ENCODE measurements around the gene ZBP1.

The ZBP1 gene

GRCh38 chr20:57584768-57585461, 35.3 kb downstream of the ZBP1 start:
- no peak for DNase-seq (ENCODE audit: low read depth)

DNA sequence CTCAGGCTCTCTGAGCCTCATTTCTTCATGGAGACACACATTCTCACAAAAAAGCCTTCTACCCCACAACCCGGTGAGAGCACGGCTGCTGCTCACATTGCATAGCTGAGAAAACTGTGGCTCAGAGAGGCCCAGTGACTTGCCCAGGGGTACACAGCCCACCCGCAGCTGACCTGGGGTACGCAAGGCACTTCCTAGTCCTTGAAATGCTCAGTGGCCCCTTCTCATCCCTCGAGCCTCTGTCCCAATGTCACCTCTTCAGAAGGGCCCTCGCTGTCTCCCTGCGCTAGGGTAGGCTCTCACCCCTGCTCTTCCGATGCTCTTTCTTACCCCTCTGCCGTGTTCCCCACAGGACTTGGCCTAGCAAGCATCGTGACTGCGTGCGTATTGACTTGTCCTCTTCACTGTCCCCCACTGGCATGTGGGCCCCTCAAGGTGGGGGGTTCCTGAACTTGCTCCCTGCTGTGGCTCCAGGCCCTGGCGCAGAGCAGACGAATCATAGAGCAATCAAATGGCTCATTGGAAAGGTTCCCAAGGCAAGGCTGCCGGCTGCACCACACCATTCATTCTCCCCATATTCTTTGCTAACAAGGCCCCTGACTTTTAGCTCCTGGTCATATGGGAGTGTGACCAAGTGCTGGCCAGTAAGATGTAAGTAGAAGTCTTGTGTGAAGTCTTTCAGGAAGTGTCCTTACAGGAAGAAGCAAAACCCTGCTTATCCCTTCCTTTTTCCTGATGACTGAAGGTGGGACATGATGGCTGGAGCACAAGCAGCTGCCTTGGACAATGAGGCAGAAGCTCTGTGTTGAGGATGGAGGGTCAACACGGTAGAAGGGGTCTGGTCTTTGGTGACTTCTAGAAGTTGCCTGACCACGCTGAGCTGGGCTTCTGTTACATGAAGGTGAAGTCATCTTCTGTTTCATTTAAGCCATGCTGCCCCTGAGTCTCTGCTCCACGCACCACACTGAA, 36.7 kb downstream of the ZBP1 start:
- DNase-seq (ENCODE audit: low read depth) = no peak

- no peak for DNase-seq (ENCODE audit: low read depth)
Measured at GRCh38 chr20:57582432-57583288, 37.6 kb downstream of the ZBP1 start.

- DNase-seq (ENCODE audit: low read depth) = no peak
Measured at GRCh38 chr20:57582029-57582378, 38.2 kb downstream of the ZBP1 start.

DNA sequence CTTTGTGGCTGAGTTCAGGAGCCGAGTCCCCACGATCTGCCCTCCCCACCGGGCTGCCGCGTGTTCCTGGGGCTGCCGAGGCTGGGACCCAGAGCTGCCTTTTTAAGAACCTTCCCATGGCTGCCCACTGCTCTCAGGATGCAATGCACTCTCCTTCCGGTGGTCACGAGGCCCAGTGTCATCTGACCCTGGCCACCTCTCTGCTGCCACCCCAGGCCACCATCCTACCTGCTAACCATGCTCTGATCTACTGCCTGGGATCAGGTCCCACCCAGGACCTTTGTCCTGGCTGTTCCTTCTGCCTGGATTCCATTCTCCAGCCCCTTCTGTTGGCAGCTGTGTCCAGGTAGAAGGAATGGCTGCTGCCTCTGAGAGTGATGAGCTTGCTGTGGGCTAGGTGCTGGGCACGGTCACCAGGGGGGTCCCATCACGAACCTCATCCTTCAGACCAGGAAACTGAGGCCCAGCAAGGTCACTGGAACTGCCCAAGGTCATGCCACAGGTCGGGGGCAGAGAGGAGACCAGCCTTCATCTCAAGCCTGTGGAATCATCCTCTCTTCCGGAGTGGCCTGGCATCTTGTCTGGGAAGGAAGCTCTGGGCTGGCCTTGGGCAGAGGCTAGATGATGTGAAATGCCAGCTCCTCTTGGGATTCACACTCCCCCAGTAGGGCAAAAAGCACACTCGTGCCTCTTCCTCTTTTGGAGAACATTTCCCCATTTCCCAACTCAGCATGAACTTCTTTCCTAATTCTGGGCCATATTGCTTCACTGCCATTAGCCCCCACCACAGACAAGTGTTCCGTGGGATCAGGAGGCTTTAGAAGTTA, 38.8 kb downstream of the ZBP1 start:
- DNase-seq (ENCODE audit: low read depth) = no peak

DNA sequence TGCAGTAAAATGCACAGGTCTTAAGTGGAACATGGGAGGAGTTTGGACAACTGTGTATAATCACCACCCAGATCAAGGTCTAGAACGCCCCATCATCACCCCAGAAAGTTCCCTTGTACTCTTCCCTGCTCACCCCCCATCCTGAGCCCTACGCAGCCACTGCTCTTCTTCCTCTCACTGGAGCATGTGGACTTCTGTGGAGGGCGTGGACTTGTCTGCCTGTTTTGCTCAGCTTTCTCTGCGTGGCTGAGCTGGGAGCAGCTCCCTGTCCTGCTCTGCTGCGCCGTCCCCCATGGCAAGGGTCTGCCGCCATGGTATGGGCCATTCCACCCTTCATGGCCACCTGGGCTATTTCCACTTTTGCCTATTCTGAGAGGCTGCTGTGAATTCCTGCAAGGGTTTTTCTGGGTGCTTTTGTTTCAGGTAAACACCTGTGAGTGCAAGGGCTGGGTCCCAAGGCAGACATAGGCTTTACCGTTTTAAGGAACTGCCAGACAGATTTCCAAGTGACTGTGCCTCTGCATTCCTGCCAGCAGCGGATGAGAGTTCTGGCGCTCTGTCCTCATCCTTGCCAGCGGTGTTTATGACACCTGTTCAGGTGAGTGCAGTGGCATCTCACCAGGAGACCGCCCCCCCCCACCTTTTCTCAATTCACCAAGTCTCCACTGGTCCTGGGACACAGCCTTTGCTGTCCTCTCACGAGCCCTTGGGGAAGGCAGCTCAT, 39.6 kb downstream of the ZBP1 start:
- DNase-seq (ENCODE audit: low read depth) = no peak

- DNase-seq (ENCODE audit: low read depth) = no peak
Measured at GRCh38 chr20:57579898-57580447, 40.3 kb downstream of the ZBP1 start.

DNA sequence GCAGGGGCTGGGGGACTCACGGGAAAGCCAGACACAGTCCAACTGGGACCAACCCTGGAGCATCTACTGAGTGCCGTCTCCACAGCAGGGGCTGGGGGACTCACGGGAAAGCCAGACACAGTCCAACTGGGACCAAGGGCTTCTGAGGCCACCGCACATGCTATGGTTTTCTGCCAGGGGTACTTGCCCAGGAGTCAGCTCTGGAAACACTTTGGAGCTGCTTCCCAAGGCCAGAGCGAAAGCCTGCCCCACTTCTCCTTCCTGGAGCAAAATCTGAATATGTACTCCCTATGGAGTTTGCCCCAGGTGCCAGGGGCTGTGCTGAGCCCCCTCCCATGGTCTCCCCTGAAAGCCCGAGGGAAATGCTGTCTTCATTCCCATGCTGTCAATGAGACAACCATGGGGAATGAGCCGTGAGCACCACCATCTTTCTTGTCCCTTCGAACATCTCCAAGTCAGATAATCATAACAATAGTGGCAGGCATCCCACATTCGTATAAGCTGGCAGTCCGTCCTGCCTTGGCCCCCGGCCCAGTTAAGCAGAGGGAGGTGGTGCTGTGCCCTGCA, 40.8 kb downstream of the ZBP1 start:
- no peak for DNase-seq (ENCODE audit: low read depth)

DNA sequence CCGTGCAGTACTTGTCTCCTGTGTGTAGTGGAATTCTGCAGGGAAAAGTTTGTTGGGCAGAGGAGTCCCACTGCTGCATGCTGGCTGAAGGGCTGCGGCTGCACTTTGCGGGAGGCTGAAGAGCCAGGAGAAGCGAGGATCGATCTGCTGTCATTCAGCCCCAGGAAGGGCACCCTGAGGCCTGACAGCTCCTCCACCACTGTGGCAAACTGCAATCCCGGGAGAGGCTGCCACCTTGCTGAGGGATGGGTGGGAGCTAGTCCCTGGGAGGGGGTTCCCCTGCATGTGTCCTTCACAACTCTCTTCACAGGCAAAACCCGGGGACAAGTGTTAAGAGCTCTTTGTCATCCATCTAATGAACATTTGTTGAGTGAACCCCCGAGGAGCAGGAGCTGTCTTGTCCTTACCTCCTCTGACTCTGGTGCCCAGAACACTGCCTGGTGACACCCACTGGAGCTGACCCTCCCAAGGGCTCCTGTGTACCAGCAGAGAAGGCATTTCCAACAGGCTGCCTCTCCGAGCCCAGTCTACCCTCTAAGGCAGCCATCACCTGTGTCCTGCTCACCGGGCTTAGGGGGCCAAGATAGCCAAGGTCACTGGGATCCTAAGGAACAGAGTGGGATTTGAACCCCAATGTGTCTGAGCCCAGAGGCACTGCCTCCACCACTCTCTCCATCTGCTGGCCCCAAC, 41.6 kb downstream of the ZBP1 start:
- no peak for DNase-seq (ENCODE audit: low read depth)

DNA sequence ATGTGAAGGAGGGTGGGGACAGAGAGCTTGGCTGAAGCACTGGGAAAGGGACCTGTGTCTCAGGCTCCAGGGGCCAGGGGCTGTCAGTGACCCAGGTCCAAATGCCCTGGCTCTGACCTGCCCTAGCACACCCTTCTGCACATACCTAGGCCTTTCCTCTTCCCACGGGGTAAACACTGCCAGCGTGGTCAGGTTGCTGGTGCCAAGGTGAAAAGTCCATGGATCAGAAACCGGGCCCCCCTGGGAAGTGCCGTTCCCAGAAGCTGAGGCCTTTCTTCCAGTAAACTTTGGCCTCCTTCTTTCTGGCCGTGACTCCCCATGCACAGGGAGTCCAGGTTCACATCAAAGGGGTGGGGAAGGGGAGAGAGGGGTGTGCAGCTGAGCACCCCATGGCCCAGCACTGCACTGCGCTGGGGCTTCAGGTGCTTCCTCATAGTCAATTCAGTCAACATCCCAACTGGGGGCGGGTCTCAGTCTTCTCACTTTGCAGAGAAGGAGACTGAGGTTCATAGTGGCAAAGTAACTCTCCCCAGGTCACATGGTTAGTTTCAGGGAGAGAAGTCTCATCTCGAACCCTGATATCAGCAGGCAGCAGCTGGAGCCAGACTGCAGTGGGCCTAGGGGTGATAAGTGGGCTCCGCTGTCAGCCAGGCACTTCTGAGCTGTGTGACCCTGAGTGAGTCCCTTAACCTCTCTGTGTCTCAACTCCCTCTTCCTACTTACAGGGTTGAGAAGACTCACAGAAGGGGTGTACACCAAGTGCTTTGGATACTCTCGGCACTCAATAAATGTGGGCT, 42.3 kb downstream of the ZBP1 start:
- no peak for DNase-seq (ENCODE audit: low read depth)

- no peak for DNase-seq (ENCODE audit: low read depth)
Measured at GRCh38 chr20:57576617-57577550, 43.3 kb downstream of the ZBP1 start.

GRCh38 chr20:57576002-57576401, 44.2 kb downstream of the ZBP1 start:
- no peak for DNase-seq (ENCODE audit: low read depth)

DNA sequence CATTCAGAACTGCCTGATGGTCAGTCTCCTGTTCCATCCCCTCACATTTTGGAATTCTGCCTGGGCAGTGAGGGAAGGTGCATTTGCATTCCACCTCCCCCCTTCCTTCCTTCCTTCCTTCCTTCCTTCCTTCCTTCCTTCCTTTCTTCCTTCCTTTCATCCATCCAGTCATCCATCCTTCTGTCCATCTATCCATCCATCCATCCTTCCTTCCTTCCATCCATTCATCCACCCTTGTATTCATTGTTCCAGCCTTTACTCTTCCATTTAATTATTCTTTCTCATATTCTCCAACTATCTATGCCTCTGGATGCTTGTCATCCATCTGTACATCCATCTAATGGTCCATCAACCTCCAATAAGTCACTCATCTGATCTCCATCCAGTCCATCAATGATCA, 45.3 kb downstream of the ZBP1 start:
- no peak for DNase-seq (ENCODE audit: low read depth)

DNA sequence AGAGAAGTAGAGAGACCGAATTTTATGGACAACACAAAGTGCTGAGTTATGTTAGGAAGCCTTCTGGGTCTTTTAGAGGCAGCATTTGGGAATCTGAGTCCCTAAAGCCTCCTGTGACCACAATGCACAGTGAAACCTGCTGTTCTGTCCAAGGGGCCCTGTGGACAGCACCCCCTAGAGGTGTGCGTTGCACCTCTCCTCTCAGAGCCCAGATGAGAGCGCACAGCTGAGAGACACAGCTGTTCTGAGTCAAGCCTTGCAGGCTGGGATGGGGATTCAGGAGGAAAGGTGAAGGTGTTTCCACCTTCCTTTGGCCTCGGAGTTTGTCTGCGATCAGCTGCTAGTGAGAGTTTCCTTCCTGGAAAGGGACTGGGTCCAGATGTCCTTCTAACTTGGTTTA, 46.3 kb downstream of the ZBP1 start:
- DNase-seq (ENCODE audit: low read depth) = no peak

GRCh38 chr20:57573242-57573641, 47.0 kb downstream of the ZBP1 start:
- no peak for DNase-seq (ENCODE audit: low read depth)

DNA sequence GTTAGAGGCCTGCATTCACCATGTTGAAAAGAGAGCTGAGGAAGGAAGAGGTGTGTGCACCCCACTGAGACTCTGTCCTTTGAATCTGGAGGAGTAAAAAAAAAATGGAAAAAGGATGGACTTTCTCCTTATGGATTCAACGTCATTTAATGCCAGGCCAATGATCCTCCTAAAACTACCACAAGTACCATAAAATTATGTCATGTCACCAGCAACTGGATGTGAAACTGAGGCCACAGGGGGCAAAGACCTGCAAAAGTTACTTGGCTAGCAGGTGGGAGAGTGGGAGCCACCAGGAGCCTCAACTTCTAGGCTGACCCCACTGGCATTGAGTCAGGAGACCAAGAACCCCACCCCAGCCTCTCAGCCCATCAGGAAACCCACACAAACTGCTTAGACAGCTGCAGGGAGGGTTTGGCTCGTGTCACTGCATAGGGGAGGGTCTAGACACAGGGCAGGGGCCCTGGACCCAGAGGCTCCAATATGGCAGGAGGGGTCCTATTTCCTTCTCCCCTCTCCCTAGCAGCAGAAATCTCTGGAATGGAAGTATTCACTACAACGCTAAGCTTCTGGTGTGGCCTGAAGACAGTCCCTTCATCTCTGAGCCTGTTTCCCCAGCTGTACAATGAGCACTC, 48.3 kb downstream of the ZBP1 start:
- DNase-seq (ENCODE audit: low read depth) = no peak

GRCh38 chr20:57570920-57571319, 49.3 kb downstream of the ZBP1 start:
- no peak for DNase-seq (ENCODE audit: low read depth)

Measured in stimulated activated CD8-positive, alpha-beta memory T cell treated with anti-CD3 and anti-CD28 coated beads, Interleukin-12 subunit alpha, Interleukin-12 subunit beta, amount 100 ng/mL, for 1 hour (primary cell).